ENCODE results near the gene METRN.

METRN gene

GRCh38 chr16:729768-730665, 15.1 kb downstream of the METRN start:
- no peak for TF ChIP-seq CTCF (conservative IDR thresholded peaks at IDR 0.05; ENCODE audit: control insufficient read depth, insufficient read depth, low read depth, low read length)
- DNase-seq (ENCODE audit: low read depth), result no peak
- no peak overlapping the region for H3K4me3 ChIP-seq (ENCODE audit: control insufficient read depth, low read depth, low read length)

- no peak overlapping the region for H3K4me3 ChIP-seq (ENCODE audit: control insufficient read depth, low read depth, low read length)
- no peak for DNase-seq (ENCODE audit: low read depth)
- TF ChIP-seq CTCF (conservative IDR thresholded peaks at IDR 0.05; ENCODE audit: control insufficient read depth, insufficient read depth, low read depth, low read length), result no peak
Measured at GRCh38 chr16:730666-731509, 16.0 kb downstream of the METRN start.

- no peak for TF ChIP-seq CTCF (conservative IDR thresholded peaks at IDR 0.05; ENCODE audit: control insufficient read depth, insufficient read depth, low read depth, low read length)
- DNase-seq (ENCODE audit: low read depth), result no peak
- no peak overlapping the region for H3K4me3 ChIP-seq (ENCODE audit: control insufficient read depth, low read depth, low read length)
Measured at GRCh38 chr16:732332-732731, 17.4 kb downstream of the METRN start.

GRCh38 chr16:732936-733335, 18.0 kb downstream of the METRN start:
- no peak overlapping the region for H3K4me3 ChIP-seq (ENCODE audit: control insufficient read depth, low read depth, low read length)
- no peak for DNase-seq (ENCODE audit: low read depth)
- no peak for TF ChIP-seq CTCF (conservative IDR thresholded peaks at IDR 0.05; ENCODE audit: control insufficient read depth, insufficient read depth, low read depth, low read length)

GRCh38 chr16:733382-734207, 18.7 kb downstream of the METRN start:
- H3K4me3 ChIP-seq (ENCODE audit: control insufficient read depth, low read depth, low read length), result no peak overlapping the region
- no peak for DNase-seq (ENCODE audit: low read depth)
- TF ChIP-seq CTCF (conservative IDR thresholded peaks at IDR 0.05; ENCODE audit: control insufficient read depth, insufficient read depth, low read depth, low read length), result no peak
